GM03348 (cell line): ENCODE measurements around the gene LMLN.
"Not testable (repeated sequence)": the region's sequence is repeated elsewhere in the genome, so short reads cannot be mapped to it uniquely, and the experiment has no call there.

Experiments
- DNase-seq: peaks from one replicate; pipeline ENCODE4 v3.0.0; 2012; ENCODE audit warnings: low spot score

The LMLN gene

GRCh38 chr3:198079771-198080520, 119.9 kb downstream of the LMLN start:
- no peak for DNase-seq

GRCh38 chr3:198080521-198081384, 120.7 kb downstream of the LMLN start:
- DNase-seq, result peak; percentile 88

- DNase-seq, result no peak
Measured at GRCh38 chr3:198081421-198081844, 121.4 kb downstream of the LMLN start.

GRCh38 chr3:198082226-198082625, 122.2 kb downstream of the LMLN start:
- not testable (repeated sequence) for DNase-seq

GRCh38 chr3:198088421-198088955, 128.5 kb downstream of the LMLN start:
- no peak for DNase-seq

GRCh38 chr3:198090795-198091332, 130.8 kb downstream of the LMLN start:
- no peak for DNase-seq

- DNase-seq, result no peak
Measured at GRCh38 chr3:198092276-198092675, 132.3 kb downstream of the LMLN start.

GRCh38 chr3:198093112-198093679, 133.2 kb downstream of the LMLN start:
- DNase-seq, result no peak
